Activated CD8-positive, alpha-beta memory T cell treated with anti-CD3 and anti-CD28 coated beads, Interleukin-2, amount 10 ng/mL, durations not matched to agents 7 days and 5 days (primary cell): Measurements from ENCODE around the gene MRI1. TPM values are rescaled to one million over a fixed set of nuclear protein-coding genes. Genes with fewer than 3 reads are reported as not detected.

Experiments used
- ATAC-seq: fragments of 150-1000 bp; cut with Tn5 transposase; one replicate; pipeline ENCODE4 v1.10.0; 2021; ENCODE audit warnings: moderate library complexity
- CTCF ChIA-PET: fragments of 350-600 bp; sonication (Branson Sonifier 250); formaldehyde crosslinking; loops from one replicate; lab custom pipeline; 2021; ENCODE audit warnings: antibody characterized with exemption; lab: Charles Lee
- DNase-seq: peaks from one replicate; pipeline ENCODE4 v3.0.0-alpha.2; 2020
- H3K27ac Mint-ChIP-seq: one replicate; pipeline ENCODE4 v1.8.0; 2021; ENCODE audit warnings: mild to moderate bottlenecking, mixed read lengths
- H3K27me3 Mint-ChIP-seq: one replicate; pipeline ENCODE4 v1.8.0; 2021; ENCODE audit warnings: mixed read lengths
- H3K36me3 Mint-ChIP-seq: one replicate; pipeline ENCODE4 v1.8.0; 2021; ENCODE audit warnings: mild to moderate bottlenecking, mixed read lengths
- H3K4me1 Mint-ChIP-seq: one replicate; pipeline ENCODE4 v1.8.0; 2021; ENCODE audit warnings: mixed read lengths
- H3K4me3 Mint-ChIP-seq: one replicate; pipeline ENCODE4 v1.8.0; 2021; ENCODE audit warnings: mild to moderate bottlenecking, moderate library complexity, mixed read lengths
- H3K9me3 Mint-ChIP-seq: one replicate; pipeline ENCODE4 v1.8.0; 2022; ENCODE audit warnings: low read depth, mixed read lengths
- total RNA-seq, 2 experiments: library from RNA; stranded (reverse); gene quantifications; one replicate each; pipeline ENCODE4 v1.2.3, GENCODE V29; 2021

Gene MRI1
- total RNA-seq, 2 experiments from 2014 or later, result 51.7 to 59.3 TPM

- no peak overlapping the region for H3K4me3 Mint-ChIP-seq
- CTCF ChIA-PET, result no interaction called here
- peaks cover 11% of the 10 kb centered on the region for H3K4me1 Mint-ChIP-seq
- H3K27ac Mint-ChIP-seq, result no peak overlapping the region
- no peaks in the 10 kb centered on the region for H3K9me3 Mint-ChIP-seq
- no peak for ATAC-seq
- no peak for DNase-seq
- no peaks in the 10 kb centered on the region for H3K27me3 Mint-ChIP-seq
- H3K36me3 Mint-ChIP-seq, result no peaks in the 10 kb centered on the region
These were observed 35.3 kb downstream of the MRI1 start for GRCh38 chr19:13799669-13800068.

GRCh38 chr19:13803038-13803437, 38.7 kb downstream of the MRI1 start:
- CTCF ChIA-PET, result no interaction called here
- H3K36me3 Mint-ChIP-seq, result no peaks in the 10 kb centered on the region
- DNase-seq (no peak), ATAC-seq (no peak)
- no peak overlapping the region for H3K4me3 Mint-ChIP-seq
- no peaks in the 10 kb centered on the region for H3K9me3 Mint-ChIP-seq
- no peaks in the 10 kb centered on the region for H3K27me3 Mint-ChIP-seq
- no peak overlapping the region for H3K27ac Mint-ChIP-seq
- H3K4me1 Mint-ChIP-seq, result no peaks in the 10 kb centered on the region

GRCh38 chr19:13804830-13805683, 40.7 kb downstream of the MRI1 start:
- ATAC-seq (no peak), DNase-seq (no peak)
- Mint-ChIP-seq H3K9me3 (no peaks in the 10 kb centered on the region), H3K27me3 (no peaks in the 10 kb centered on the region), H3K4me1 (no peaks in the 10 kb centered on the region), H3K4me3 (no peak overlapping the region), H3K36me3 (no peaks in the 10 kb centered on the region), H3K27ac (no peak overlapping the region)
- CTCF ChIA-PET, result interaction anchor here (1.0 kb wide), 1 partner anchor 57 kb away, joined by 6 read pairs; no protein-coding TSS in a partner anchor

GRCh38 chr19:13806728-13807127, 42.4 kb downstream of the MRI1 start:
- ATAC-seq (no peak), DNase-seq (no peak)
- Mint-ChIP-seq H3K27me3 (no peaks in the 10 kb centered on the region), H3K9me3 (no peaks in the 10 kb centered on the region), H3K36me3 (no peaks in the 10 kb centered on the region), H3K4me1 (no peaks in the 10 kb centered on the region), H3K4me3 (no peak overlapping the region), H3K27ac (no peak overlapping the region)
- CTCF ChIA-PET, result no interaction called here

GRCh38 chr19:13807421-13808021, 43.2 kb downstream of the MRI1 start:
- Mint-ChIP-seq H3K27me3 (no peaks in the 10 kb centered on the region), H3K36me3 (no peaks in the 10 kb centered on the region), H3K4me3 (no peak overlapping the region), H3K27ac (no peak overlapping the region), H3K4me1 (no peaks in the 10 kb centered on the region), H3K9me3 (no peaks in the 10 kb centered on the region)
- CTCF ChIA-PET, result interaction anchor here (0.7 kb wide), 1 partner anchor 23 kb away, joined by 3 read pairs; no protein-coding TSS in a partner anchor
- ATAC-seq (no peak), DNase-seq (no peak)

- Mint-ChIP-seq H3K27ac (no peak overlapping the region), H3K4me1 (no peaks in the 10 kb centered on the region), H3K36me3 (peaks cover 3% of the 10 kb centered on the region), H3K4me3 (no peak overlapping the region), H3K27me3 (no peaks in the 10 kb centered on the region), H3K9me3 (no peaks in the 10 kb centered on the region)
- CTCF ChIA-PET, result no interaction called here
- DNase-seq (no peak), ATAC-seq (no peak)
These were observed 44.5 kb downstream of the MRI1 start for GRCh38 chr19:13808856-13809255.

- ATAC-seq, result no peak
These were observed 48.2 kb downstream of the MRI1 start for GRCh38 chr19:13812544-13812943.

GRCh38 chr19:13813147-13813546, 48.8 kb downstream of the MRI1 start:
- H3K9me3 Mint-ChIP-seq, result no peaks in the 10 kb centered on the region
- DNase-seq (no peak), ATAC-seq (no peak)
- peaks cover 4% of the 10 kb centered on the region for H3K4me1 Mint-ChIP-seq
- no peak overlapping the region for H3K4me3 Mint-ChIP-seq
- CTCF ChIA-PET, result interaction anchor here (1.0 to 1.6 kb wide), 2 partner anchors 28 to 49 kb away, joined by 3 read pairs; no protein-coding TSS in a partner anchor
- peaks cover 5% of the 10 kb centered on the region for H3K36me3 Mint-ChIP-seq
- H3K27me3 Mint-ChIP-seq, result no peaks in the 10 kb centered on the region
- H3K27ac Mint-ChIP-seq, result no peak overlapping the region

More at GRCh38 chr19:13812544-13812943, 48.2 kb downstream of the MRI1 start:
- CTCF ChIA-PET, result interaction anchor here (1.6 kb wide), 1 partner anchor 49 kb away, joined by 3 read pairs; no protein-coding TSS in a partner anchor
- Mint-ChIP-seq H3K4me1 (peaks cover 4% of the 10 kb centered on the region), H3K27ac (no peak overlapping the region), H3K4me3 (no peak overlapping the region), H3K27me3 (no peaks in the 10 kb centered on the region), H3K36me3 (peaks cover 5% of the 10 kb centered on the region), H3K9me3 (no peaks in the 10 kb centered on the region)
- no peak for DNase-seq

GRCh38 chr19:13814550-13814949, 50.2 kb downstream of the MRI1 start:
- DNase-seq (no peak), ATAC-seq (no peak)
- Mint-ChIP-seq H3K27ac (no peak overlapping the region), H3K27me3 (no peaks in the 10 kb centered on the region), H3K4me1 (peaks cover 4% of the 10 kb centered on the region), H3K9me3 (no peaks in the 10 kb centered on the region), H3K4me3 (no peak overlapping the region), H3K36me3 (peaks cover 5% of the 10 kb centered on the region)
- CTCF ChIA-PET, result interaction anchor here (1.1 to 1.9 kb wide), 2 partner anchors 20 to 30 kb away, joined by 6 to 8 read pairs; no protein-coding TSS in a partner anchor

GRCh38 chr19:13817018-13817614, 52.8 kb downstream of the MRI1 start:
- DNase-seq (no peak), ATAC-seq (peak; percentile 67)
- H3K36me3 Mint-ChIP-seq, result peaks cover 5% of the 10 kb centered on the region
- H3K9me3 Mint-ChIP-seq, result no peaks in the 10 kb centered on the region
- no peaks in the 10 kb centered on the region for H3K27me3 Mint-ChIP-seq
- no peak overlapping the region for H3K4me3 Mint-ChIP-seq
- CTCF ChIA-PET, result interaction anchor here (1.2 kb wide), 1 partner anchor 45 kb away, joined by 4 read pairs; no protein-coding TSS in a partner anchor
- no peak overlapping the region for H3K27ac Mint-ChIP-seq
- H3K4me1 Mint-ChIP-seq, result peaks cover 6% of the 10 kb centered on the region

GRCh38 chr19:13817615-13818371, 53.5 kb downstream of the MRI1 start:
- H3K4me3 Mint-ChIP-seq, result no peak overlapping the region
- peaks cover 5% of the 10 kb centered on the region for H3K36me3 Mint-ChIP-seq
- H3K4me1 Mint-ChIP-seq, result peaks cover 6% of the 10 kb centered on the region
- no peaks in the 10 kb centered on the region for H3K27me3 Mint-ChIP-seq
- H3K9me3 Mint-ChIP-seq, result no peaks in the 10 kb centered on the region
- ATAC-seq, result peak; percentile 67
- CTCF ChIA-PET, result interaction anchor here (1.2 kb wide), 1 partner anchor 45 kb away, joined by 4 read pairs; no protein-coding TSS in a partner anchor
- no peak overlapping the region for H3K27ac Mint-ChIP-seq
- DNase-seq, result no peak

GRCh38 chr19:13819238-13819637, 54.9 kb downstream of the MRI1 start:
- H3K4me3 Mint-ChIP-seq, result no peak overlapping the region
- H3K27ac Mint-ChIP-seq, result no peak overlapping the region
- peaks cover 1% of the 10 kb centered on the region for H3K36me3 Mint-ChIP-seq
- H3K4me1 Mint-ChIP-seq, result peaks cover 6% of the 10 kb centered on the region
- ATAC-seq (no peak), DNase-seq (no peak)
- CTCF ChIA-PET, result interaction anchor here (0.5 kb wide), 1 partner anchor 9 kb away, joined by 3 read pairs; no protein-coding TSS in a partner anchor
- H3K9me3 Mint-ChIP-seq, result no peaks in the 10 kb centered on the region
- no peaks in the 10 kb centered on the region for H3K27me3 Mint-ChIP-seq
